K562 (cell line): ENCODE data around the gene MRPS6. TPM values are rescaled to one million over a fixed set of nuclear protein-coding genes. Genes with fewer than 3 reads are reported as not detected.

Source experiments
- BRD4 ChIP-seq: fragments of 200-600 bp; sonication (generic); IDR thresholded peaks from 2 replicates; pipeline ENCODE4 v1.6.1; 2017; ENCODE audit warnings: inconsistent platforms
- CHD4 ChIP-seq: fragments of 200-600 bp; sonication (generic); IDR thresholded peaks from 3 replicates; pipeline ENCODE4 v1.6.1; 2012; ENCODE audit warnings: low read depth, mild to moderate bottlenecking, mixed read lengths, low read length, inconsistent platforms; ENCODE audit not compliant: insufficient read depth, insufficient replicate concordance, poor library complexity, severe bottlenecking
- E2F5 ChIP-seq: sonication (generic); formaldehyde crosslinking; IDR thresholded peaks from 2 replicates; pipeline ENCODE4 v1.8.0; 2022; ENCODE audit warnings: mild to moderate bottlenecking, missing genetic modification reagents
- GTF2F1 ChIP-seq: IDR thresholded peaks from 2 replicates; pipeline ENCODE4 v1.6.1; 2011; ENCODE audit warnings: low read depth, low read length, improper control_type of control experiment
- KLF1 ChIP-seq: fragments of 450-650 bp; IDR thresholded peaks from 2 replicates; pipeline ENCODE4 v1.6.1; 2016; ENCODE audit warnings: missing genetic modification characterization, missing compliant biosample characterization
- MAFF ChIP-seq: IDR thresholded peaks from 2 replicates; pipeline ENCODE4 v1.6.1; 2012; ENCODE audit warnings: low read length, improper control_type of control experiment
- PRMT5 ChIP-seq: sonication (generic); formaldehyde crosslinking; IDR thresholded peaks from 2 replicates; pipeline ENCODE4 v1.5.0; 2020; ENCODE audit warnings: missing genetic modification reagents
- RAD21 ChIP-seq, 2 experiments: fragments of 250-450 bp in 1 of 2; fragments of 450-650 bp in 1 of 2; sonication (Bioruptor Pico) in 1 of 2; formaldehyde crosslinking in 1 of 2; IDR thresholded peaks in 1 of 2; conservative IDR thresholded peaks in 1 of 2; 2 replicates each; pipeline versions ENCODE4 v1.4.0 to v1.8.0; 2020 to 2022; ENCODE audit warnings: mild to moderate bottlenecking in 2 of 2, moderate library complexity in 1 of 2
- RAD51 ChIP-seq: fragments of 450-650 bp; IDR thresholded peaks from 2 replicates; pipeline ENCODE4 v1.7.1; 2016; ENCODE audit warnings: low read depth, mild to moderate bottlenecking, borderline replicate concordance
- RBM39 ChIP-seq: fragments of 200-400 bp; formaldehyde crosslinking; optimal IDR thresholded peaks from 2 replicates; pipeline ENCODE3; 2018; ENCODE audit warnings: low read depth, low read length
- SMARCE1 ChIP-seq: fragments of 450-650 bp; IDR thresholded peaks from 2 replicates; pipeline ENCODE4 v1.7.1; 2016; ENCODE audit warnings: mild to moderate bottlenecking
- STAT6 ChIP-seq: sonication (generic); formaldehyde crosslinking; IDR thresholded peaks from 2 replicates; pipeline ENCODE4 v1.8.1; 2023; ENCODE audit warnings: mild to moderate bottlenecking, missing genetic modification reagents
- THAP7 ChIP-seq: fragments of 250-450 bp; sonication (Bioruptor Pico); IDR thresholded peaks from 2 replicates; pipeline ENCODE4 v1.5.0; 2021
- USF2 ChIP-seq: sonication (generic); formaldehyde crosslinking; IDR thresholded peaks from 2 replicates; pipeline ENCODE4 v1.5.0; 2020; ENCODE audit warnings: missing genetic modification reagents
- ZBTB26 ChIP-seq: fragments of 450-650 bp; formaldehyde crosslinking; IDR thresholded peaks from 2 replicates; pipeline ENCODE4 v1.4.0; 2022; ENCODE audit warnings: missing genetic modification characterization
- ZFP1 ChIP-seq: fragments of 450-650 bp; formaldehyde crosslinking; IDR thresholded peaks from 2 replicates; pipeline ENCODE4 v1.4.0; 2020; ENCODE audit warnings: mild to moderate bottlenecking, mixed read lengths
- ZKSCAN1 ChIP-seq: fragments of 150-350 bp; IDR thresholded peaks from 2 replicates; pipeline ENCODE4 v1.6.1; 2016; ENCODE audit warnings: low read depth, low read length
- ZNF445 ChIP-seq: fragments of 250-450 bp; sonication (Bioruptor Pico); IDR thresholded peaks from 2 replicates; pipeline ENCODE4 v1.4.0; 2020; ENCODE audit warnings: low read depth, mild to moderate bottlenecking, moderate library complexity
- ZNF778 ChIP-seq: fragments of 450-650 bp; formaldehyde crosslinking; IDR thresholded peaks from 2 replicates; pipeline ENCODE4 v1.4.0; 2020; ENCODE audit warnings: mild to moderate bottlenecking, moderate library complexity
- ZZZ3 ChIP-seq: fragments of 450-650 bp; IDR thresholded peaks from 2 replicates; pipeline ENCODE4 v1.6.1; 2016; ENCODE audit warnings: antibody characterized with exemption, mild to moderate bottlenecking, moderate library complexity
- polyA plus RNA-seq, 8 experiments: library from polyadenylated mRNA; depleted of rRNA in 4 of 8; stranded (reverse) in 5 of 8; unstranded in 3 of 8; fragments of >200 nt; fragmentation: Nextera tagmentation in 2 of 8; fragmentation: Illumina TruSeq in 1 of 8; extraction: Ambion mirVana in 2 of 8; extraction: Trizol in 1 of 8; gene quantifications; 2 replicates each; pipeline versions ENCODE4 v1.2.1 to v1.2.3, GENCODE V29; 2011 to 2014; ENCODE audit warnings: inconsistent platforms in 1 of 8, missing spikeins in 1 of 8
- total RNA-seq, 7 experiments: library from RNA; depleted of rRNA in 6 of 7; stranded (reverse); fragments of >200 nt in 6 of 7; fragmentation: Illumina TruSeq in 2 of 7; extraction: Trizol in 2 of 7; gene quantifications; 2 replicates each; pipeline versions ENCODE4 v1.2.1 to v1.2.3, GENCODE V29; 2011 to 2021; ENCODE audit warnings: low replicate concordance in 1 of 7

The MRPS6 gene
- total and polyA plus RNA-seq, 9 of the 15 experiments (the other 6 are each of a cell fraction or from before 2014, with no cell fraction given): 26.1 to 72.0 (median 39.3) TPM

- TF ChIP-seq RAD51: peak; percentile 96
- no peak for TF ChIP-seq THAP7
- TF ChIP-seq ZZZ3: no peak
- 0 out of 4 replicates have a peak, but pooled peaks of 1 of the 2 experiments have one; percentile 1 for TF ChIP-seq RAD21 (CRISPR knock-in tag; conservative IDR thresholded peaks at IDR 0.05 in 1 of 2, IDR thresholded peaks at IDR 0.05 in 1 of 2)
- no peak for TF ChIP-seq SMARCE1
- TF ChIP-seq GTF2F1: no peak
- no peak for TF ChIP-seq KLF1
- TF ChIP-seq MAFF: peak; percentile 51; the same call in 1 of the 2 replicates
- no peak for TF ChIP-seq PRMT5 (CRISPR knock-in tag)
- no peak for TF ChIP-seq ZKSCAN1
- TF ChIP-seq ZFP1 (CRISPR knock-in tag): no peak
- no peak for TF ChIP-seq E2F5 (CRISPR knock-in tag)
- no peak for TF ChIP-seq ZNF445
- TF ChIP-seq ZNF778 (CRISPR knock-in tag): no peak
- TF ChIP-seq STAT6: no peak
- peak; percentile 99 for TF ChIP-seq USF2 (CRISPR knock-in tag)
- TF ChIP-seq CHD4: no peak
- no peak for TF ChIP-seq RBM39
- no peak for TF ChIP-seq ZBTB26
- TF ChIP-seq BRD4: no peak
Measured at GRCh38 chr21:34029743-34030528, 43.4 kb upstream of the MRPS6 start (continued).
